Heart left ventricle (tissue), 13 donors: ENCODE data around the gene DCAF6.

ENCODE experiments used
- CTCF ChIP-seq, 12 donors: fragments of 200-600 bp; sonication (generic) in 4 of 12; IDR thresholded peaks; one replicate each; pipeline versions ENCODE4 v1.5.0 to v1.8.0; 2018 to 2022; ENCODE audit warnings: antibody characterized with exemption in 12 of 12, mild to moderate bottlenecking in 5 of 12
- POLR2A ChIP-seq, 2 donors: fragments of 450-650 bp; IDR thresholded peaks; one replicate each; pipeline ENCODE4 v1.6.1; 2017; ENCODE audit warnings: antibody characterized with exemption in 2 of 2, mild to moderate bottlenecking in 2 of 2, moderate library complexity in 2 of 2
- donor health status: ischemic (EF 13 %, LVEDD 7.1; RV severe dilation, severe dysfunction).
- donor health status: DM: no; HTN: yes; CAD: no.
- donor health status: DM: no; HTN: no; CAD: no.
- donor health status: ischemic (EF 25% LVEDD 6.9; RV normal size, moderate dysfunction).
- donor health status: ischemic (EF 25% LVEDD 5.7; RV mildly dilated, moderate dysfunction).
- donor health status: ischemic (EF 35%, LVEDD 5.7; RV mildly dilated, moderate dysfunction).
- donor health status: nonischemic (EF 11% LVEDD 7.7; RV severe dilation, severe dysfunction).
- donor health status: DM: yes; HTN: yes; CAD: no.
- donor health status: PGD.
- donor health status: ischemic (EF 29% LVEDD 5.4; RV normal size, mild dysfunction).
- donor health status: nonischemic (EF 23%, LVEDD 6.1; RV moderate dilation, normal function).

- TF ChIP-seq CTCF (IDR thresholded peaks at IDR 0.05) (no peak), POLR2A (IDR thresholded peaks at IDR 0.05) (no peak)
Observed at GRCh38 chr1:168009322-168009721, 72.8 kb downstream of the DCAF6 start.
